DOHH2 (cell line): ENCODE results near the gene EPHB3.

Source experiments
- EZH2phosphoT487 ChIP-seq: fragments of 200-600 bp; sonication (generic); IDR thresholded peaks from 2 replicates; pipeline ENCODE4 v1.6.1; 2017; ENCODE audit warnings: borderline replicate concordance, mild to moderate bottlenecking, antibody characterized with exemption, low read length, moderate library complexity, mixed read lengths
- TF ChIP-seq, protein P1 (sequence below): fragments of 200-600 bp; sonication (generic); IDR thresholded peaks from one replicate; pipeline ENCODE4 v1.5.1; 2014; ENCODE audit warnings: antibody characterized with exemption, mild to moderate bottlenecking, low read depth, low read length; ENCODE audit not compliant: poor library complexity, severe bottlenecking

- TF ChIP-seq, protein P1, sequence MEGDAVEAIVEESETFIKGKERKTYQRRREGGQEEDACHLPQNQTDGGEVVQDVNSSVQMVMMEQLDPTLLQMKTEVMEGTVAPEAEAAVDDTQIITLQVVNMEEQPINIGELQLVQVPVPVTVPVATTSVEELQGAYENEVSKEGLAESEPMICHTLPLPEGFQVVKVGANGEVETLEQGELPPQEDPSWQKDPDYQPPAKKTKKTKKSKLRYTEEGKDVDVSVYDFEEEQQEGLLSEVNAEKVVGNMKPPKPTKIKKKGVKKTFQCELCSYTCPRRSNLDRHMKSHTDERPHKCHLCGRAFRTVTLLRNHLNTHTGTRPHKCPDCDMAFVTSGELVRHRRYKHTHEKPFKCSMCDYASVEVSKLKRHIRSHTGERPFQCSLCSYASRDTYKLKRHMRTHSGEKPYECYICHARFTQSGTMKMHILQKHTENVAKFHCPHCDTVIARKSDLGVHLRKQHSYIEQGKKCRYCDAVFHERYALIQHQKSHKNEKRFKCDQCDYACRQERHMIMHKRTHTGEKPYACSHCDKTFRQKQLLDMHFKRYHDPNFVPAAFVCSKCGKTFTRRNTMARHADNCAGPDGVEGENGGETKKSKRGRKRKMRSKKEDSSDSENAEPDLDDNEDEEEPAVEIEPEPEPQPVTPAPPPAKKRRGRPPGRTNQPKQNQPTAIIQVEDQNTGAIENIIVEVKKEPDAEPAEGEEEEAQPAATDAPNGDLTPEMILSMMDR, result no peak
- no peak for TF ChIP-seq EZH2phosphoT487
These were observed 31.8 kb downstream of the EPHB3 start for GRCh38 chr3:184593220-184593927.
